ENCODE results near the gene SMG9. TPM values are rescaled to one million over a fixed set of nuclear protein-coding genes. Genes with fewer than 3 reads are reported as not detected.

SMG9 gene
- total RNA-seq, 1 donor from 2014 or later = 24.5 TPM

DNA sequence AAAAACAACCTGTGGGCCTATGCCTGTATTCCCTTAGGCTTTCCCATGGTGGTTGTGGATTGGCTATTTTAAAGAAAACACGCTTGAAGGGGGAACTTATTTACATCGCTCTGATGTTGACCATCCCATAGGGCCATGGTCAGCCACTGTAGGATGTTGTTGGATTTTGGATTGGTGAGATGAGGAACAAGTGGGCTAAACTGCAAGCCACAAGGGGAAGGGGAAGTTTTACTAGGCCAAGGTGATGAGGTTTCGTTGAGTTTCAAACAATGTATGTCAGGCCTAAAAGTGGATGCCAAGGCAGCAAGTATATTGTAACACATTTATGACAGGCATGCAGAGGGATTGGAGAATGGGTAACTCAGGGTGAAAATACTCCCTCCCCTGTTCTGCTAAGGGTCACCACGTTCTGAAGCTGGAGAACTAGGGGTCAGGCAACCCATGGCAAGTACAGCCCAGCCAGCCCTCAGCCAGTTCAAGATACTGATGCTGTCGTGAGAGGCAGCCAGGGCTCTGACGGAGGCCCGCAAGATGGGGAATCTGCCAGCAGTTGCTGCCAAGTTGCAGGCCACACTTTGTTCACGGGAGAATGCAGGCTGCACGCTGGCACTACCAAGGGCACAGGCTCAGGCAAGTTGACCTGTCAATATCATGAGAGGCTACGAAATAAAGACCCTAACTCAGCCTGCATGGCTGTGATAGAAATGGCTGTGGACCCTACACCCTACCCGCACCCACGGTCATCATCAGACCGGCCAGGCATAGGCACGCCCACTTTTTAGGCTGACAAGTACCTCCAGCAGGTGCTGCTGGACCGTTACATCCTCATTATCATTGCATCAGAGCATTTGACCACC is 27.8 kb downstream of the SMG9 start:
- no peak for DNase-seq (ENCODE audit: extremely low read depth, low read depth, low spot score)

DNA sequence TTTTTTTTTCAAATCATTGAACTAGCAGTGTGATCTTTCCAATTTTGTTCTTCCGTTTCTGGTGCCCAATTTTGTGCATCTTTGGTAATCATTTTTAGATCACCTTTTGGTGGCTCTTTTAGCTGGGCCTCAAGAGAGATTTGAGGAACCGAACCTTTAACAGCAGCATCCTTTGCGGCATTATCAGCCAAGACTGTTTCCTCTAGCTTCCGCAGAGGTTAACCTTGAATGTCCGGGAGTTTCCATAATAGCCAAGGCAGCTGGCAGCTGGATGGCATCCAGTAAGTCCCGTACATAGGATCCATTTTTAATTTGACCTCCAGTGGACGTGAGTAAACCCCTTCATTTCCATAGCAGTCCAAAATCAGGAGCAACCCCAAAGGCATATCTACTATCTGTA is 29.3 kb downstream of the SMG9 start:
- DNase-seq (ENCODE audit: extremely low read depth, low read depth, low spot score) = peak; percentile 44

DNA sequence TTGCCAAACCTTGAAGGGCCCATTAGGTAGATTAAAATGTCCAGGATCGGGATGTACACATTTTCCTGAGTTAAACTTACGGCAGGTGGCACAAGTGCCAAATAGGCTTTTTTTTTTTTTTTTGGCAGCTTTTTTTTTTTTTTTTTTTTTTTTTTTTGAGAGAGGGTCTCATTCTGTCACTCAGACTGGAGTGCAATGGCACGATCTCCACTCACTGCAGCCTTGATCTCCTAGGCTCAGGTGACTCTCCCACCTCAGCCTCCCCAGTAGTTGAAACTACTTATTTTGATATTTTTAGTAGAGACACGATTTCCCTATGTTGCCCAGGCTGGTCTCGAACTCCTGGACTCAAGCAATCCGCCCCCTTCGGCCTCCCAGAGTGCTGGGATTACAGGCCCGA is 29.9 kb downstream of the SMG9 start:
- no peak for DNase-seq (ENCODE audit: extremely low read depth, low read depth, low spot score)

DNA sequence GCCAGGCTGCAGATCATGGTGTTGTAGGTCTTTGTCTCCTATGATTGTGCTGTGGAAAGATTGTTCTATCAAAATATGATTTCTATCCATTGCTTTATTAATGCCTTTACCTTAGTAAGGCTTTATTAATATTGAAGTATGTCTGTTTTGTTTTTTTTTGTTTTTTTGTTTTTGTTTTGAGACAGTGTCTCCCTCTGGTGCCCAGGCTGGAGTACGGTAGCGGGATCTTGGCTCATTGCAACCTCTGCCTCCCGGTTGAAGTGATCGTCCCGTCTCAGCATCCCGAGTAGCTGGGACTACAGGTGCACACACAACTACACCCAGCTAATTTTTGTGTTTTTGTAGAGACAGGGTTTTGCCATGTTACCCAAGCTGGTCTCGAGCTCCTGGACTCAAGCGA is 31.2 kb downstream of the SMG9 start:
- no peak for DNase-seq (ENCODE audit: extremely low read depth, low read depth, low spot score)

DNA sequence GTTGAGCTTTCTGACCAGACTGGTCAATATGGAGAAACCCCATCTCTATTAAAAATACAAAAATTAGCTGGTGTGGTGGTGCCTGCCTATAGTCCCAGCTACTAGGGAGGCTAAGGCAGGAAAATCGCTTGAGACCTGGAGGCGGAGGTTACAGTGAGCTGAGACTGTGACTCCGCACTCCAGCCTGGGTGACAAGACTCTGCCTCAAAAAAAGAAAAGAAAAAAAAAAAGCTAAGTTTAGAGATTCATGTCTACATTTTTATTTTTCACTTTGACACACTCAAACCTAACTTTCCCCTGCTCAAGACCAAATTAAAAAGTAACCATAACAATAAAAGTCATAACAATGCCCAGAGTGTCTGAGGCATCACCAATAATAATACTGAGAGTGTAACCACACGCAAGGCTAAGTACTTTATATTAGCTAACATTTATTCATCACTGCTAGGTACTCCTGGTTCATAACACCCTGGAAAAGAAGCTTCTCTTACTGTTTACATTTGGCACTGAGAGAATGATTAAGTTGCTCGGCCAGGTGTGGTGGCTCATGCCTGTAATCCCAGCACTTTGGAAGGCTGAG is 33.2 kb downstream of the SMG9 start:
- no peak for DNase-seq (ENCODE audit: extremely low read depth, low read depth, low spot score)

DNA sequence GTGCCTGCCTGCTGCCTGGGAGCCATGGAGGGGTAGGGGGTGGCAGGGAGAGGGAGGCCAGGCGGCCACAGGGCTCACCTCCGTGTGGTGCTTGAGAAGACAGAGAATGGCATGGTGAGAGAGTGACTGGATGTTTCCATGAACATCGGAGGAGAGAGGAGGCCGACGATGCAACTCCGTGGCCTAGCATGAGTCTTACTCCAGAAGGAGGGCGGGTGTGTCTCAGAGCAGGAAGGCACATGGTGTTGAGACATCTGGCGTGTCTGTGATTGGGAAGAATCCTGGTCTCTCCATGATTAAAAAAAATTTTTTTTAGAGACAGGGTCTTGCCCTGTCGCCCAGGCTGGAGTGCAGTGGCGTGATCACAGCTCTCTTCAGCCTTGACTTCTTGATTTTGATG is 33.8 kb downstream of the SMG9 start:
- no peak for DNase-seq (ENCODE audit: extremely low read depth, low read depth, low spot score)

DNA sequence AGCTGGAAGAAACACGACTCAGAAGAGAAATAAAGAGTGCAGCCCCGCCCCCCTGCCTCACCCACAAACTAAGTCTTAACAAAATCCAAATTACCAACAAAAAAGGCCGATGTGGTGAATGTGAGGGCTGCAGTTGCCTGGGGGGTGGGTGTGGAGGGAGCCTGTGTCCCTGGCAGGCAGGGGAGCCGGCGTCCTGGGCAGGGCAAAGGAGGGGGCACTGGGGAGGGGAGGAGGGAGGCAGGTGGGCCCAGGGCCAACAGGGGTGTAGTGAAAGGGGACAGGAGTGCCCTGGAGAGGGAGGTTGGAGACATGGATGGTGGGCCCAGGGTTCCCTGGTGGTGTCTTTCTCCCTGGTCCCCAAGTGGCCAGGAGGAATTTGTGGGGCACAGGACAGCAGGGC is 34.8 kb downstream of the SMG9 start:
- no peak for DNase-seq (ENCODE audit: extremely low read depth, low read depth, low spot score)

DNA sequence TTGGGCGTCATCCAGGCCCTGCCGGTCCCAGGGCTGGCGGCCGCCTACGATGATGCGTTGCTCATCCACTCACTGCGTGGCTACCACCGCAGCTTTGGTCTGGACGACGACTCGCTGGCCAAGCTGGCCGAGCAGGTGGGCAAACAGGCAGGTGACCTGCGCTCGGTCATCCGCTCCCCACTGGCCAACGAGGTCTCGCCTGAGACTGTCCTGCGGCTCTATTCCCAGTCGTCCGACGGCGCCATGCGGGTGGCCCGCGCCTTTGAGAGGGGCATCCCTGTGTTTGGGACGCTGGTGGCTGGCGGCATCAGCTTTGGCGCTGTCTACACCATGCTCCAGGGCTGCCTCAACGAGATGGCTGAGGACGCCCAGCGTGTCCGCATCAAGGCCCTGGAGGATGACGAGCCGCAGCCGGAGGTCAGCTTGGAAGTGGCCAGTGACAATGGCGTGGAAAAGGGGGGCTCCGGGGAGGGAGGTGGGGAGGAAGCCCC is 35.3 kb downstream of the SMG9 start:
- no peak for DNase-seq (ENCODE audit: extremely low read depth, low read depth, low spot score)

DNA sequence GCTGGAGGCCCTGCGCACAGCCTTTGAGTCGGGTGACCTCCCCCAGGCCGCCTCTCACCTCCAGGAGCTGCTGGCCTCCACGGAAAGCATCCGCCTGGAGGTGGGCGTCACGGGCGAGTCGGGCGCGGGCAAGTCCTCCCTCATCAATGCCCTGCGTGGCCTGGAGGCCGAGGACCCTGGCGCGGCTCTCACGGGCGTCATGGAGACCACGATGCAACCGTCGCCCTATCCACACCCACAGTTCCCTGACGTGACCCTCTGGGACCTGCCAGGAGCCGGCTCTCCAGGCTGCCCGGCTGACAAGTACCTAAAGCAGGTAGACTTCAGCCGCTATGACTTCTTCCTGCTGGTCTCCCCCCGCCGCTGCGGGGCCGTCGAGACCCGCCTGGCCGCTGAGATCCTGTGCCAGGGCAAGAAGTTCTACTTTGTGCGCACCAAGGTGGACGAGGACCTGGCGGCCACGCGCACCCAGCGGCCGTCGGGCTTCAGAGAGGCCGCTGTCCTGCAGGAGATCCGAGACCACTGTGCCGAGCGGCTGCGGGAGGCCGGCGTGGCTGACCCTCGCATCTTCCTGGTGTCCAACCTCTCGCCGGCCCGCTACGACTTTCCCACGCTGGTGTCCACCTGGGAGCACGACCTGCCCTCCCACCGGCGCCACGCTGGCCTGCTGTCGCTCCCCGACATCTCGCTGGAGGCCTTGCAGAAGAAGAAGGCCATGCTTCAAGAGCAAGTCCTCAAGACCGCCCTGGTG is 36.0 kb downstream of the SMG9 start:
- no peak for DNase-seq (ENCODE audit: extremely low read depth, low read depth, low spot score)

DNA sequence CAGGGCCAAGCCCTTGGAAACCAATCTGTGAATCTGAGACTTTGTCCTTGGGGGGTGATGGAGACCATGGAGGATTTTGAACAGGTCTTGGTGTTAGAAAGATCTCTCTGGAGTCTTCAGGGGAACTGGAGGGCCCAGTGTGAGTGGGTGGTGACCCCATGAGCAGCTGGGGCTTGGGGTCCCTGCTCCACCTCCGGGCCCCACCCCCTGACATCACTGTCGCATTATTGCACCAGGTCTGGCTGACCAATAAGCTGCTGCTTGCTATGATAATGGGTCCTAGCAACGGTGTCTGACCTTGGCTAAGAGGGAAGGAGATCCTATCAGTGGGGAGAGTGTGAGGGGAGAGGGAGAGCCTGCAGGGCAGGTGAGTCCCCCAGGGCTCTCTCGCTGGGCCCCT is 39.0 kb downstream of the SMG9 start, which contains the start of gene IRGC:
Gene IRGC, plus strand, starts transcription at position 301 of the 400 bp plus-strand sequence. CDS start 2,483 bp downstream, outside the sequence.
- no peak for DNase-seq (ENCODE audit: extremely low read depth, low read depth, low spot score)

DNA sequence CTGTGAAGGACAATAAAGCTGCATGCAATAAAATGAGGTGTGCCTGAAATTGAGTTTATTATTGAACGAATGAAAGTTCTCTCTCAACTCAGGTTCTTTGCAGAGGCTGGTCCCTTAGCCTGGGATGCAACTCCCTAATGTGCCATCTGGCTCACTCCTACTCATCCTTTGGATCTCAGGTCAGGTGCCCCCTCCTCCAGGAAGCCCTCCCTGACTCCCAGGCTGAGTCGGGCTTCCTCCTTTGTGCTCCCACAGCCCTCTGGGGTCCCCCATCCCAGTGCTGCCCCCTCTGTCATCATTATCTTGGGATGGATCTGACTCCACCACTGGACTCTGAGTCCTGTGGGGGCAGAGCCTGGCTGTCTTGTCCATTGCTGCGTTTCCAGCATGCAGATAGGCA is 41.6 kb downstream of the SMG9 start:
- DNase-seq (ENCODE audit: extremely low read depth, low read depth, low spot score) = no peak

DNA sequence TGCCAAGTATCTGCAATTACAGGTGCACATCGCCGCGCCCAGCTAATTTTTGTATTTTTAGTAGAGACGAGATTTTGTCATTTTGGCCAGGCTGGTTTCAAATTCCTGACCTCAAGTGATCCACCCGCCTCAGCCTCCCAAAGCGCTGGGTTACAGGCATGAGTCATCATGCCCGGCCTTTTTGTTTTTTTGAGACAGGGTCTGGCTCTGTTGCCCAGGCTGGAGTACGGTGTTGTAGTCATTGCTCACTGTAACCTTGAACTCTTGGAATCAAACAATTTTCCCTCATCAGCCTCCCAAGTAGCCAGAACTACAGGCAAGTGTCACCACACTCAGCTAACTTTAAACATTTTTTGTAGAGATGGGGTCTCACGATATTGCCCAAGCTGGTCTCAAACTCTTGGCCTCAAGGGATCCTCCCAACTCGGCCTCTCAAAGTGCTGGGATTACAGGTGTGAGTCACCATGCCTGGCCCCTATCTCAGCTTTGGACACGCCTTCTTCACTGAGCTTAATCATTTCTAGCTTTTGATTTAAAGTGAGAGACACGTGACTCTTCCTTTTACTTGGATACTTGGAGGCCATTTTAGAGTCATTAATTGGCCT is 42.9 kb downstream of the SMG9 start:
- DNase-seq (ENCODE audit: extremely low read depth, low read depth, low spot score) = no peak

DNA sequence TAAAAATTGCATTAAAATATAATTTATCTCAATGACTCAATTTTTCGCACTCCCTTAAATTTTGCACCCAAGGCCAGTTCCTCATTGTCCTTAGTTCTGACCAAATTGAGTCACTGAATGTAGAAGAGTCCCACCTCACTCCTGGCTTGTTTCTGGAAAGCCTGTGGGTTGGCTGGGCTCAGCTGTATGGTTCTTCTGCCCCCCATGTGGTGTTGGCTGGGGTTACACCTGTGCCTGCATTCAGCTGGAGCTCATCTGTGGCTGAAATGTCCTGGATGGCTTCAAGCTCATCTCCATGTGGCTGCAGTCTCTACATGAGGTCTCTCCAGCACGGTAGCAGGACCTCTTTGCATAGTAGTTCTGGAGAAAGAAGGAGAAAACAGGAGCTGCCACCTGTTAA is 46.0 kb downstream of the SMG9 start:
- no peak for DNase-seq (ENCODE audit: extremely low read depth, low read depth, low spot score)

DNA sequence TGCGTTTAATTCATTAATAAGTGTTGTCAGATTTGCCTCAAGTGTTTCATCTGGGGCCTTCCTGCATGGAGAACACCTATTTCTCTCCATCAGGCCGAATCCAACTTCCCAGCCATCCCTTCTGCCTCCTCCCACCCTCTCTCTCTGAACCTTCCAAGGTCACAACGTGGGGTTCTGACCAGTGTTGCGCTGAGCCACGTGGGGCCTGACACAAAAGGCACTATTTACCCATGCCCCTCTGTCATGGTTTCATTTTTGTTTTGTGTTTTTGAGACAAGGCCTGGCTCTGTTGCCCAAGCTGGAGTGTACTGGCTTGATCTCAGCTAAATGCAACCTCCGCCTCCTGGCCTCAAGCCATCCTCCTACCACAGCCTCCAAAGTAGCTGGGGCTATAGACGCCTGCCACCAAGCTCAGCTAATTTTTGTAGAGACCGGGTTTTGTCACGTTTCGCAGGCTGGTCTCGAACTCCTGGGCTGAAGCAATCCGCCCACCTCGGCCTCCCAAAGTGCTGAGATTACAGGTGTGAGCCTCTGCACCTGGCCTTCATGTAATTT is 47.5 kb downstream of the SMG9 start:
- no peak for DNase-seq (ENCODE audit: extremely low read depth, low read depth, low spot score)

DNA sequence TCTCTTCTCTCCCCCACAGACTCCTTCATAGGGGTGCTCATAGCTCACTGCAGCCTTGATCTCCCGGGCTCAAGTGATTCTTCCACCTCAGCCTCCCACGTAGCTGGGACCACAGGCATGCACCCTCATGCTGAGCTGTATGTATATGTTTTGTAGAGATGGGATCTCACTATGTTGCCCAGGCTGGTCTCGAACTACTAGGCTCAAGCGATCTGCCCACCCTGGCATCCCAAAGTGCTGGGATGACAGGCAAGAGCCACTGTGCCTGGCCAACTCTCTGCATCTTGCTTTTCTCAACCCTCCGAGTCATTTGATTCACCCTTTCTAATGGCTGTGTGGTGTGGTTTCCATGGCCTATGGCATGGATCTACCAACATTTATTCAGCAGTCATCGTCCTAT is 49.0 kb downstream of the SMG9 start:
- no peak for DNase-seq (ENCODE audit: extremely low read depth, low read depth, low spot score)

DNA sequence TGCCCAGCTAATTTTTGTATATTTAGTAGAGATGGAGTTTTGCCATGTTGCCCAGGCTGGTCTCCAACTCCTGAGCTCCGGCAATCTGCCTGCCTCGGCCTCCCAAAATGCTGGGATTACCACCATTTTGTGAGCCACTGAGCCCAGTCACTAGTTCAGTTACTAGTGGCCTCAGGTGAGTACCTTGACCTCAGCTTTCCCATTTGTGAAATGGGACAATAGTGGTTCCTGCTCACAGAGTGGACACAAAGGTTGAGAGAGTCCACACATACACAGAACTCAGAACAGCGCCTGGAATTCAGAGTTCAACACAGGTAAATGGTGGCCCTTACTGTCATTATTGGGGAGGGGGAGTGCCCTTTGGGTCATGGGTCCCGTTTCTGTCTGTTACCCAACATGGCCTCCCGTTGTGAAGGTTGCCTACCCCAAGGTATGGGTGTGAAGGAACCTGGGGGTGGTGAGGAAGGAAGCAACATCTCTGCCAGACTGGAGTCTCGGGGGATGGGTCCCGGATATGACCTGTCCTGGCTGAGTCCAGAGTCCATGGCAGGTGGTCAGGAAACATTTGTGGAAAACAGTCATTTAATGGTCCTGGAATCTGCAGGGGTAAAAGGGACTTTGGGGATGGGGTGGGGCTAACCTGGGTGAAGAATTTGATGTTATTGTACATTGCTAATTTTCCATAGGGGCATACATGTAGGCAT is 50.6 kb downstream of the SMG9 start:
- DNase-seq (ENCODE audit: extremely low read depth, low read depth, low spot score) = no peak

DNA sequence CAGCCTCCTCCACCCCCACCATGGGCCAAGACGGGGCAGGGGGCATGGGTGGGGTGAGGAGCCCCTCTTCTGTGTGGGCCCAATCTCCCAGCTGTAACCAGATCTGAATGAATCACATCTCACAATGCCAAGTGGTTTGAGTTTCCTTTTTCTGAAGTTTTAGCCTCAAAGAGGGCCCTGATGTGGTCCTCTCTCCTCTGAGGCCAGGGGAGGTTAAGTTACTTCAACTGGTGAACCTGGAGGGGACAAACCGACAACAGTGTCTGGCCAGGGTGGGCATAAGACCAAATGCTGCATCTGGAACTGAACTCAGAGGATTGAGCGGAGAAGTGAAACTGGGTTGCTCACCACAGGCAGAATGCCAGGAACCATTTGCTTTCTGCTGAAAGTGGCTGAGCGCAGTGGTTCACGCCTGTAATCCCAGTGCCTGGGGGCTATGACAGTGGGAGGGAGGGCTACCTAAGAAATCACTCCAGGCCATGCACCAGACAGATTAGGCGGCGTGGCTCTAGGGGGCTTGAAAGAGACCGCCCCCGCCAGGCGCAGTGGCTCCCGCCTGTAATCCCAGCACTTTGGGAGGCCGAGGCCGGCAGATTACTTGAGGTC is 54.3 kb downstream of the SMG9 start:
- no peak for DNase-seq (ENCODE audit: extremely low read depth, low read depth, low spot score)

DNA sequence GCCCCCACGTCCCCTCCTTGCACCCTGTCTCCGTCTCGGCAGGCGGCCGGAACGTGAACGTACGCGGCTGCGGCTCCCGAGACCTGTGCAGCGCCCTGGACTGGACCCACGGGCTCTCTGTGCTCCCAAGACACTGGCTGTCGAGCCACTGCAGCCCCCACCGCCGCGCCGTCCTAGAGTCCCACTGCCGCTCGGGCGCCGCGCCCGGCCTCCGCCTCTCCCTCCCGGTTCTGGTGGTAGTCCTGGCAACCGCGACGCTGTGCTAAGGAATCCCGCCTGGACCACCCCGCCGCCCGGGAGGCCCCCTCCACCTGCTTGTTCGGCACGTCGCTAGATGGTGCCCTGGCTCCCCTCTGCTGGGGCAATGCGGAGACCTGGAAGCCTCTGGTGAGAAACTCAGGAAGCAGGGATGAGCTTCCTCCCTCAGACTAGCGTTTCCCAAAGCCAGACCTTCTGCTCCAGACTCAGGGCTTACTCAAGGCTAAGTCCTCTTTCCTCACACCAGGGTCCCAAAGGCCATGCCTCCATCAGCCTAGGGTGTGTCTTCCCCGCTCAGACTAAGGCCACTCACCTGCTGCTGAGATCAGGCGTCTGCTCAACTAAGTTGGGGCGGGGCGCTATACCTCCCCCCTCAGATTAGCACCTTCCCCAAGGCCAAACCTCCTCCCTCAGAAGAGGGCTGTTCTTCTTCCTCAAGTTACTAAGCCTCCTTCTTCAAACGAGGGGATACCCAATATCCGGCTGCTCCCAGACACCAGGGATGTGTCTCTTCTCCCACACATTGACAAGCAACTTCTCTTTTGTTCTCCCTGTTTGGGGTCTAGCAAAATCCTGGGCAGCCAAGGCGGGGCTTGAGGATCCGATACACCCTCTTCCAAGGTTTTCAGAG is 55.0 kb downstream of the SMG9 start:
- DNase-seq (ENCODE audit: extremely low read depth, low read depth, low spot score) = no peak

DNA sequence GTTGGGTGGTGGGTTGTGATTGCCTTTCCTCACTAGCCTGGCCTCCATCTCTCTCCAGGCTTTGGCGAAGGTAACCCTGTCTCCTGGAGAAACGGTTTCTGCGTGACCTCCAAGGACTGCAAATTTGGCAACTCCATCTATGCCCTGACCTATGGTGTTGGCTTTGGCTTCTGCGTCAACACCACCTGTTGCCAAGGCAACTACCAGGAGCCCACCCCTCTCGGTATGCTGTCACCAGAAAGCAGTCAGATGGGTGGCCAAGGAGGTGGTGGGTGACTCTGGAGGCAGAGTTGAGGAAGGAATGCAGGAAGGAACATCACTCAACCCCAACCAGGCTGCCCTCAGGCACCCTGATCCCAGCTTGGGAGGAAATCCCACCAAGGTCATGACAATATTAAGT is 57.5 kb downstream of the SMG9 start:
- DNase-seq (ENCODE audit: extremely low read depth, low read depth, low spot score) = no peak

Measured in glomerular endothelial cell (primary cell).